Measurements from ENCODE around the gene ARHGEF19.

- TF ChIP-seq MYC (IDR thresholded peaks at IDR 0.05; ENCODE audit: low read depth, low read length) (no peak), CTCF (IDR thresholded peaks at IDR 0.05; ENCODE audit: low read depth, low read length) (no peak), POLR2A (IDR thresholded peaks at IDR 0.05; ENCODE audit: extremely low read depth, insufficient read length) (no peak)
Observed at GRCh38 chr1:16149146-16149545, 63.3 kb downstream of the ARHGEF19 start.
